GM18526 (cell line): Measurements from ENCODE around the gene RAB6B.

Experiments used
- POLR2A ChIP-seq: IDR thresholded peaks from 3 replicates; pipeline ENCODE4 v1.6.1; 2011; ENCODE audit not compliant: insufficient read length; ENCODE audit errors: extremely low read depth

Gene RAB6B

GRCh38 chr3:133921592-133921991 lies 25.9 kb upstream of the RAB6B start:
- no peak for TF ChIP-seq POLR2A

DNA sequence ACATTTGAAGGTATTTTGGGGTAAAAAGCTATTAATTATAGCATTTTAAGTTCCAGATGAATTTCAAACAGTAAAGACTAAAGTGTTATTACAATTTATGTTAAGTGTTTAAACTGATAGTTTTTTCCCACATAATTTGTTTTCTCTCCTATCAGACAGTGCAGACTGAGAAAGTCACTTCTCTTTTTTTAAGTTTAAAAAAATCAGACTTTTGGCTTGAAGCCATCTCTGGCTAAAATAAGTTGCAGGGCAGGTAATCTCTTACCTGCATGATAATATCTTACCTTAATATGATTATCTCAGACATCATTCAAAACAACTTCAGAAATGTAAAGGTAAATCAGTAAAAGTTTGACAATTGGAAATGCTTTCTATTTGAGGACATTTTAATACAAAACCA lies 21.5 kb upstream of the RAB6B start:
- no peak for TF ChIP-seq POLR2A

DNA sequence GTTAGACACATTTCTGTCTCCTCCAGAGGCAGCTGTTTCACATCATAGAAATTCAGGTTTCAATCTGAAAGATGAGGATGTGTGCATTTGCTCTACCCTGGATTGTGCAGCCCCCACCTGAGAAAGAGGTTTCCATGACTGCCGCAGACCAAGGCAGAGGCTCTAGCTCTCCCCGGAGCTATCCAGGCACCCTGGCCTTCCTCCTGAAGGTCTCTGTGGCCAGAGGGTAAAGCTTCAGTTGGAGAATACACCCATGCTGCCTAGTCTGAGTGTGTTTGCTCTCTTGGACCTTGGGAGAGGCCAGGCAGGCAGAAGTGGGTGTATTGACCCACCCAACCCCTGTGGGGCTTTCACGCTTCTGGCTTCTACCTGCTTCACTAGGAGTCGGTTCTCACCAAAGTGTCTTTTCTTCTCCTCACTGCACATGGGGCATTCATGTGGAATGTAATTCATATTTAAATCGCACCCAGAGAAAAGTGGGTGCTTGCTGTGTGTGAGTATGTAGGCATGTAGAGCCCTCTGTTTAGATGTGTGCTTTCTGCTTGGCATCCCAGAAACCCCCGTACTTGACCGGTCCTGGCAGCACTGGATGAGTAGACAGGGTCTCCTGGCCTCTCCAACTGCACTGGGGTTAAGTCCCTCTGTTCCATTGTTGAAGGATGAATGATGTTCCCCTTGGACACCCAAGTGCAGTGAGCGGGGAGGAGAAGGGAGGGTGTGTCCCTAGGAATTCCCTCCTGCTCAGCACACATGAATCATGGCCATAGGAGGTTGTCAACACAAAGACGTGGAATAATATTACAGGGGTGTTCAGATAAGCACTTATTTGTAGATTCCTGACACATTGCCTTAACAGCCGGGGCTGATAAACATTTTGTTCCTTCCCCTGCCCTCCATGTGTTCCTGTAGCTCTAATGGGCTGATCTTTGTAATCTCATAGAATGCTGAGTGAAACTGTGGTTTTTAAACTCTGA lies 20.3 kb upstream of the RAB6B start:
- no peak for TF ChIP-seq POLR2A

DNA sequence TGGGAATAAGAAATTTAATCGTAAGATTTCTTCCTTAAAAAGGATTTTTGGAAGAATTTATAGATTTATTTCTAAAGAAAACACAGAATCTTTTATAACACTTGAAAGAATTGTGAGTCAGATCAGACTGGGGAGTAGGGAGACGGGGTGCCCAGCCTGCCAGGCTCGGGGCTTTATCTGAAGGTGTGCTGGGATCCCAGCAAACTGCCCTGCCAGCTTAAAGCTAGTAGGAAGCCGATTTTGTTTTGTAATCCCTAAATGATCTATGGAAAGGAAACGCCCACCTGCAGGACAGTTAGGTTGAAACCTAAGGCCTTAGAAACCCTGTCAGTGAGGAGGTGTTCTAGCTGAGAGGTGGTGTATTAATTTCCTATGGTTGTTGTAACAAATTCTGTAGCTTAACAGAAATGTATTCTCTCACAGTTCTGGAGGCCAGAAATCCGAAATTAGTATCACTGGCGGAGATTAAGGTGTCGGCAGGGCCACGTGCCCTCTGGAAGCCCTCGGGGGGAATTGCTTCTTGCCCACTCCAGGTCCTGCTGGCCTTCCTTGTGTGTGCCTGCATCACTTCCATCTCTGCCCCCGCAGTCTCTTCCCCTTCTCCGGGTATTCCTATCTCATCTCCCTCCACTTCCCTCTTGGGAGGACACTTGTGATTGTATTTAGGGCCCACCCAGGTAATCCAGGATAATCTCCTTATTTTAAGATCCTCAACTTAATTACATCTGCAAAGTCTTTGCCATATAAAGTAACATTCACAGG lies 19.3 kb upstream of the RAB6B start:
- TF ChIP-seq POLR2A: no peak

DNA sequence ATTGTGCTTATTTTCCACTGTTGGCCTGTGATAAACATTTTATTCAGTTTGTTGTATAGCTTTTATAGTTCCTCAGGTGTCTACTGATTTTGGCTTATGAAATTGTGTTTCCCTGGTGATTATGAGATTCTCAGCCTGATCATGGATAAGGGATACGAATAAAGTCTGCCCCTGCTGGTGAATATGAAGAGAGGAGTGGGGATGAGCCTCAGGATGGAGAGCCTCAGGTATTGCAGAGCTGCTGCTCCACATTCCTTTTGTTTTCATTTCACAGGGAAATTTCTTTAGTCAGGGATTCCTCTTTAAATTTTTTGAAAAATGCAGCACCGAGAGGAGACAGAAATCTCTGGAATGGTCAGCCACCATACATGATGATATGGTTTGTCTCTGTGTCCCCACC lies 14.7 kb upstream of the RAB6B start:
- TF ChIP-seq POLR2A: no peak

GRCh38 chr3:133905376-133905775 lies 9.7 kb upstream of the RAB6B start:
- no peak for TF ChIP-seq POLR2A

GRCh38 chr3:133901847-133902246 lies 6.2 kb upstream of the RAB6B start:
- no peak for TF ChIP-seq POLR2A

DNA sequence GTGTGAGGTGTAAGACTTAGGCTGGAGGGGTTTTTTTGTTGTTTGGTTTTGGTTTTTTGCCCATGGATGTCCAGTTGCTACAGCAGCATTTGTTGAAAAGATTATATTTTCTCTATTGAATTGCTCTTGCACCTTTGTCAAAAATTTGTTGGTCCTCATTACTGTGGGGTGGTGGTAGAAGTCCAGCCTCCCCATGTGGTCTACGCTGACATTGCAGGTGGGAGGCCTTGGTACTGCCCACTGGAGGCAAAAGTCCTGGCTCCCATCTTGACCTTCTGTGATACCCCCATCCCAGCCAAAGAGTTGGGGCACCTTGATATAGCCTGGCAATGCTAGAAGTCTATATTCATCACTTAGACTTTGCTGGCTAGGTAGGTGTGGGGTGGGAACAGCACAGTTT lies 5.4 kb upstream of the RAB6B start:
- TF ChIP-seq POLR2A: no peak

DNA sequence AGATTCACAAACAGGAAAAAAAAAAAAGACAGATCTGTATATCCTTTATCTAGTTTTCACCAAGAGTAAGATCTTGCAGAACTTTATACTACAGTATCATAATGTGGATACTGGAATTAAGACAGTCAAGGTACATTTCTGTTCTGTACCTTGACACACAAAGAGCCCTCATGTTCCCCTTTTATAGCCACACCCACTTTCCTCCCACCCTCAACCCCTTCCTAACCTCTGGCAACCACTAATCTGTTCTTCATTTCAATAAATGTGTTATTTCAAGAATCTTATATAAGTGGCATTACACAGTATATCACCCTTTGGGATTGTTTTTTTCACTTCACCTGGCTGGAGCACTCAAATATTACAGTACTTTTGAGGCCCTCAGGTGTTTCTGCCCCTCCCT lies 3.6 kb upstream of the RAB6B start:
- no peak for TF ChIP-seq POLR2A

- no peak for TF ChIP-seq POLR2A
Measured at GRCh38 chr3:133897547-133897946, 1.9 kb upstream of the RAB6B start.

GRCh38 chr3:133896002-133896761 lies 500 bp upstream of the RAB6B start:
- no peak for TF ChIP-seq POLR2A

GRCh38 chr3:133894353-133895207 lies 1.1 kb downstream of the RAB6B start:
- no peak for TF ChIP-seq POLR2A

GRCh38 chr3:133893683-133894352 lies 1.9 kb downstream of the RAB6B start:
- TF ChIP-seq POLR2A: no peak
